ENCODE data around the gene ZFHX3. TPM values are rescaled to one million over a fixed set of nuclear protein-coding genes. Genes with fewer than 3 reads are reported as not detected.

ZFHX3 gene
- total RNA-seq, 1 experiment from 2014 or later = 1.5 TPM

DNA sequence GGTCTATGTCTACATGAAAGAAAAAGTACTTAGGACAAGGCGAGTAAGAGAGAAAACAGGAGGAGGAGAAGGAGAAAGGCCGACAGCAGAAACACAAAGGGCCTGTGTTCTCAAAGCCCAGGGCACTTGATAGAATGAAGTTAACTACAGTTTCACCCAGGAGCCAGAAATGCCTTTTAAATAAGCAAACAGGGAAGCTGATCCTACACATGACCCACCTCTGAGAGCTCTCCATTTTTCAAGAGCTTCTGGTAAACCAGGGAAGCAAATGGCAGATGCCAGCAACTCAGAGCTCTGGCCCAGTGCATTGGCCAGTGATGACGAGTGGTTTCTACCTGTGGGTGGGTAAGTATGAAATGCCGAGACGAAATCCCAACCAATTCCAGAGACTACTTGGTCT is 163.4 kb downstream of the ZFHX3 start:
- H3K79me2 ChIP-seq (ENCODE audit: insufficient read depth, low read length) = no peaks in the 10 kb centered on the region
- H3K4me2 ChIP-seq (ENCODE audit: insufficient read depth, insufficient read length, low read length) = no peak overlapping the region
- H3K18ac ChIP-seq (ENCODE audit: insufficient read length, low read depth, low read length) = no peak overlapping the region

More for the DNA sequence above, 163.4 kb downstream of the ZFHX3 start:
- H4K5ac ChIP-seq (ENCODE audit: insufficient read length, low read depth, low read length) = no peak overlapping the region
- no peaks in the 10 kb centered on the region for H4K20me1 ChIP-seq (ENCODE audit: control insufficient read depth, insufficient read depth, insufficient read length)
- TF ChIP-seq CTCF (conservative IDR thresholded peaks at IDR 0.05) = no peak
- H2BK12ac ChIP-seq (ENCODE audit: insufficient read length, low read depth, low read length) = no peak overlapping the region
- Mint-ChIP-seq H3K27me3 (ENCODE audit: low read depth) (no peaks in the 10 kb centered on the region; the same call in 1 of the 2 replicates), H3K4me1 (no peaks in the 10 kb centered on the region), H3K27ac (no peak overlapping the region), H3K4me3 (no peak overlapping the region), H3K36me3 (ENCODE audit: insufficient read depth in 1 of 3, low read depth in 3 of 3) (no peaks in the 10 kb centered on the region), H3K9me3 (no peaks in the 10 kb centered on the region; a peak in 1 of 5 replicates)
- H2AK5ac ChIP-seq (ENCODE audit: insufficient read length, low read length) = no peak overlapping the region
- H4K91ac ChIP-seq (ENCODE audit: insufficient read length, low read depth, low read length) = no peak overlapping the region
- H2AFZ ChIP-seq (ENCODE audit: low read length) = no peak overlapping the region
- no peak overlapping the region for H3K56ac ChIP-seq (ENCODE audit: insufficient read length, low read depth, low read length)
- no peak overlapping the region for H3T11ph ChIP-seq (ENCODE audit: low read length)
- H4K8ac ChIP-seq (replicated peaks; ENCODE audit: insufficient read length, low read depth, low read length) = no peak overlapping the region
- no peak overlapping the region for H2BK20ac ChIP-seq (ENCODE audit: low read depth, low read length, poor library complexity, severe bottlenecking)
- no peak overlapping the region for H2BK15ac ChIP-seq (ENCODE audit: low read depth, low read length)
- H3K14ac ChIP-seq (ENCODE audit: insufficient read depth, low read length) = no peak overlapping the region
- no peak overlapping the region for H2BK5ac ChIP-seq (ENCODE audit: insufficient read length, low read length)
- no peak for DNase-seq
- no peak overlapping the region for H2BK120ac ChIP-seq (ENCODE audit: low read depth, low read length, poor library complexity, severe bottlenecking)
- no peaks in the 10 kb centered on the region for H3K27me3 ChIP-seq (ENCODE audit: insufficient read depth, low read length)
- no peak overlapping the region for H3K9ac ChIP-seq (ENCODE audit: extremely low read depth, insufficient read length, low read length)
- no CpG with 5 or more reads among the region's 5 CpGs for WGBS (ENCODE audit: extremely low coverage, insufficient read length, low lambda C conversion rate)
- H3K9me3 ChIP-seq (ENCODE audit: control insufficient read depth, low read depth, low read length) = no peaks in the 10 kb centered on the region
- no peaks in the 10 kb centered on the region for H3K79me1 ChIP-seq (ENCODE audit: insufficient read depth, low read depth, low read length, poor library complexity, severe bottlenecking)
- no peak overlapping the region for H3K27ac ChIP-seq (ENCODE audit: insufficient read length, low read depth, low read length)
- no peak overlapping the region for H3K23ac ChIP-seq (ENCODE audit: insufficient read length, low read depth, low read length)
- no peak overlapping the region for H3K4ac ChIP-seq (ENCODE audit: low read depth, low read length)
- H3K4me1 ChIP-seq (ENCODE audit: insufficient read depth, low read length) = no peaks in the 10 kb centered on the region
- no peaks in the 10 kb centered on the region for H3K23me2 ChIP-seq (ENCODE audit: insufficient read length, low read depth, low read length, poor library complexity, severe bottlenecking)

Data from H9 (cell line).